Ishikawa (cell line): ENCODE measurements around the gene TOP2B.

ENCODE experiments used
- EP300 ChIP-seq: IDR thresholded peaks from 2 replicates; pipeline ENCODE4 v1.6.1; 2012; ENCODE audit warnings: borderline replicate concordance
- NFIC ChIP-seq: IDR thresholded peaks from 2 replicates; pipeline ENCODE4 v1.6.1; 2012

- TF ChIP-seq NFIC (no peak), EP300 (no peak)
These were observed 78.6 kb downstream of the TOP2B start for GRCh38 chr3:25586167-25586505.
